GM18526 (cell line): Measurements from ENCODE around the gene ARVCF.

Source experiments
- POLR2A ChIP-seq: IDR thresholded peaks from 3 replicates; pipeline ENCODE4 v1.6.1; 2011; ENCODE audit not compliant: insufficient read length; ENCODE audit errors: extremely low read depth

ARVCF gene

DNA sequence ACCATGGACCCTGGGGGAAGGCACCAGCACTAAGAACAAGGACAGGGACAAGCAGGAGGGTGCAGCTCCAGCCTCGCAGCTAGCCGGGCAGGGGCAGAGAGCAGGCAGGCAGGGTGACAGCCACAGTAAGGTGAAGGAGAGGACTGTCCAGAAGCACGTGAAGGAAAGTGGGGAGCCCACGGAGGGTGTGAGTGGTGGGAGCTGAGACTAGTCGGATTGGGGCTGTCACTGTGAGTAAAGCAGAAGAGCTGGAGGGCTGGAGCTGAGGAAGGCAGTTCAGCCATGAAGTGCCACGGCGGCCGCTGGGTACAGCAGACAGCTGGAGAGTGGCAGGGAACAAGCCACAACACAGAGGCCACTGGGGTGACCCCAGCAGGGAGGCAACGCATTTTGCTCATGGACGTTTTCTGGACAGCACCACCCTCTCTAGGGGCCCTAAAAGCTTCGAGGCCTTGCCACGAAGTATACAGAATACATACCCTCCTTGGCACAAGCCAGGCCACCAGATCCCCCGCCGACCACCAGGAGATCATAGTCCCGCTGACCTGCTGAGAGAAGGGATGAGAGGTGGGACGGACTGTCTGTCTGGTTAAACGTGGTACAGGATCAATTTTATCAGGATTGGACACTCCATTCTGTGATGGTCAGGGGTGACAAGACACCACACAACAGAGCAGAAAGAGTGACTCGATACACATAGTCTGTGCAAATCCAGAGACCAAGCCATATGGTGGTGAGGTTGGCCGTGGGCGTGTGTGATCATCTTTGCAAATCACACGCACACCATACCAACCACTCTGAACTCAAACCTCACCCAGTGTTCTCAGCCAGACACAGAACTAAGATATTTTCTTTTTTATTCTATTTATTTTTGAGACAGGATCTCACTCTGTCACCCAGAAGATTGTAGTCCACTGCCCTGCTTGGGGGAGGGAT is 85.8 kb downstream of the ARVCF start:
- TF ChIP-seq POLR2A, result no peak

DNA sequence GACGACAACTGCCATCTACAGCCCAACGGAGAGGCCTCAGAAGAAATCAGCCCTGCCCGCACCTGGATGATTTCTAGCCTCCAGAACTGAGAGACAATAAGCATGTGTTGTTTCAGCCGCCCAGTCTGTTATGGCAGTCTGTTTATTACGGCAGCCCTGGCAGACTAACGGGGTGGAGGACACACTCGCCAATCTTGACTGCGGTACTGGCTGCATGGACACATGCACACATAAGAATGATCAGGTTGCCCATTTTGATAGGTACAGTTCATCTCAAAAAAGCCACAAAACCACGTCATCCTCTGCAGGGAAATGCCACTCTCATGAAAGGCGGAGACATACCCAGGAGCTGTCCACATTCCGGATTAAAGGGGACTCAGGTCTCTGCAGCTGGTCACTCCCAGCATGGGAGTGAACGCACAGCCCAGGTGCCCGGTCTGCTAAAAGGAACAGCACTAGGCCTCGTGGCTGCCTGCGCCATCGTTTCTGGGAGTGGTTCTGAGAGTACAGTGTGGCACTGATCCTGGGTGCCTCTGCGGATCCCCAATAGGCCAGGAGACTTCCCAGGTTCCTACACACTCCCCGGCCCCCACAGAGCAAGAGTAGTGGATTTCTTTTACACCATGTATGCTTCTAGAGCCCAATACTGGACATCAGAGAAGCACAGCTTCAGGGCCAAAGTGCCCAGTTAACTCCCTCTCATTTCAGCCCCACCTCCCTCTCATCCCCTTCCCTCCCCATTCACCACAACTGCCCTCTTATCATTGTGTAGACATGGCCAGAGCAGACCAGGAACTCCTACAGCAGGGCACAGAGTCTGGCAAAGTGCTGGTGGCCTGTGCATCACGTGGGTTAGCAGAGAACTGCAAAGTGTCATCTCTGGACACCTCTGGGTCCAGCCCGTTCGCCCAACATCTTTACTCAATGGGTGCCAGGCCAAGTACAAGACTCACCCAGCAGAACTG is 86.8 kb downstream of the ARVCF start:
- no peak for TF ChIP-seq POLR2A

DNA sequence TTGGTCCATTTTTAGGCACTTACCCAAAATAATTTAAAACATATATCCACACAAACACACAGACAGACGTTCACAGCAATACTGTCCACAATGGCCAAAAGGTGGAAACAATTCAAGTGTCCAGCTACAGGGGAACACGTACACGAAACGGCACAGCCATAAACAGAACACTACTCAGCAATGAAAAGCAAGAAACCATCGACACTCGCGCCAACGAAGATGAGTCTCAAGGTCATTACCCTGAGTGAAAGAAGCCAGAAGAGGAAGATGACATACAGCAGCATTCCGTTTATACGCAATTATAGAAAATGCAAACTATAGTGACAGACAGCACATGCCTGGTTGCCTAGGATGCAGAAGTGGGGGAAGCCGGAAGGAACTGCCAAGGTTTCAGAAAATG is 88.4 kb downstream of the ARVCF start:
- TF ChIP-seq POLR2A, result no peak

DNA sequence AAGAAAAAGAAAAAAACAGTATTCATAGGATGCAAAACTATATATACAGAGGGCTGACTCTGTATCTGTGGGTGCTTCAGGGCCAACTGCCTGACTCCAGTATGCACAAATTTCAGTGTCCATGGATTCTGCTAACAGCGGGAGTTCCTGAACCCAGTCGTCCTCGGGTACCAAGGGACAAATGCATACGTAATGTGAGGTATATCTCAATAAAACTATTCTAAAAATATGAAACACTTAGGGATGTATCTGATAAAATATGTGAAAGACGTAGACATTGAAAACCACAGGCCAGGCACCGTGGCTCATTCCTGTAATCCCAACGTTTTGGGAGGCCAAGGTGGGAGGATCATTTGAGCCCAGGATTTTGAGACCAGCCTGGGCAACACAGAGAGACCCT is 88.9 kb downstream of the ARVCF start:
- TF ChIP-seq POLR2A, result no peak

DNA sequence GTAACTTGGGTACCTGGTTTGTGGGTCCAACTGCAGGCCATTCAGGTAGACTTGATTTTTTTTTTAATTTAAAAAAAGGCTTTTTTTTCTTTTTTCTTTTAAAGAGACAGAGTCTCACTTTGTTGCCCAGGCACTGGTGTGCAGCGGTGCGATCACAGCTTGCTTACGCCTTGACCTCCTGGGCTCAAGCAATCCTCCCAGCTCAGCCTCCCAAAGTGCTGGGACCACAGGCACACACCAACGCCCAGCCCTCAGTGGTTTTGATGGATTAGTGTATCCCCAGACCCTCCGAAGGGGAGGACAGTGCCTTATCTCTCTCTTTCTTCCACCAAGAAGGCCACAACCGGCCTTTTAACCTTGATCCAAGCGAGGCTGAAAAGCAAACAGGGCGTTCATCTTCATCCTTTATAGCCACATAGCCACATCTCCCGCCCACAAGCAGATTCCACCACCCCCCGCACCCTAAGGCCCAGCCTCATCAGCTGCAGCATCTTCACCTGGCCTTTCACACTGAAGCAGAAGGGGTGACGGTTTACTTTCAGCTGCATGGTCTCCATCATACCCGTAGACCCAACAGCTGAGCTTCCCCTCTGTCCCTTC is 92.6 kb downstream of the ARVCF start:
- no peak for TF ChIP-seq POLR2A

DNA sequence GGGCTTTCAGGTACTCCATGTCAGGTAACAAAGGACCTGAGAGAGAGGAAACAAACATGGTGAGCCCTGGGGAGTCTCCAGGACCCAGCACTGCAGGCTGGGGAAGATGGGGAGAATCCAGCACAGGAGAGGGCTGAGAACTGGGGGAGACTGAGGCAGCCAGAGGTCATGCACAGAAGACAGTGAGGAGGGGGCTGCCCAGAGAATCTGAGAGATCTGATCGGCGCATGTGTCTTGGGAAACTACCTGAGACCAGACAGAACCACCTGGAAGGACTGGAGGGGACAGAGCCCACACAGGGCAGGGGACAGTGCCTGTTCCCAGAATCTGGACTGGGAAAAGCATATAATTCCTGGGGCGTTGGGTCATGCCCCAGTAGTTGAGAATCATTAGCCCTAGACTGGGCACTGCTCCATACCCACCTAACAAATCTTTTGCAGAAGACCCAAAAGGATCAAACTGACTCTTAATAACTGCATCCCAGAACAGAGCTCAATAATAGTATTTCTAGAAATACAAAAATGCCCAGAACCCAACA is 95.0 kb downstream of the ARVCF start:
- no peak for TF ChIP-seq POLR2A
